ENCODE measurements around the gene XK. TPM values are rescaled to one million over a fixed set of nuclear protein-coding genes. Genes with fewer than 3 reads are reported as not detected.

Gene XK
- total and polyA plus RNA-seq, 2 donors (not counting 1 experiment from before 2014, with no cell fraction given): 0.15 to 0.30 TPM

- no peak for DNase-seq
- no peaks in the 10 kb centered on the region for H3K4me1 Mint-ChIP-seq
- Histone ChIP-seq H4K20me1 (ENCODE audit: control insufficient read depth, insufficient read depth, low read length, poor library complexity, severe bottlenecking) (no peaks in the 10 kb centered on the region), H3K36me3 (replicated peaks in 1 of 2; ENCODE audit: control extremely low read depth in 1 of 2, control insufficient read depth in 1 of 2, extremely low read depth in 1 of 2, insufficient read depth in 2 of 2, low read length in 1 of 2) (no peaks in the 10 kb centered on the region), H3K9ac (ENCODE audit: low read length) (no peak overlapping the region), H3K4me1 (ENCODE audit: control insufficient read depth in 2 of 2, insufficient read depth in 2 of 2, low read length in 2 of 2) (no peaks in the 10 kb centered on the region), H2AFZ (ENCODE audit: insufficient read depth, low read depth, low read length, poor library complexity, severe bottlenecking) (no peak overlapping the region), H3K27me3 (replicated peaks in 1 of 4; ENCODE audit: control extremely low read depth in 1 of 4, control insufficient read depth in 3 of 4, insufficient read depth in 4 of 4, low read length in 3 of 4) (no peaks in the 10 kb centered on the region), H3K4me3 (ENCODE audit: control extremely low read depth in 1 of 5, extremely low read depth in 1 of 5, insufficient read depth in 1 of 5, low read depth in 2 of 5, low read length in 4 of 5) (no peak overlapping the region), H3K79me2 (ENCODE audit: control insufficient read depth, insufficient read depth, low read length) (no peaks in the 10 kb centered on the region), H3K4me2 (replicated peaks; ENCODE audit: low read depth, low read length, poor library complexity, severe bottlenecking) (no peak overlapping the region), H3K9me3 (ENCODE audit: control extremely low read depth in 1 of 3, control insufficient read depth in 2 of 3, insufficient read depth in 1 of 3, low read length in 2 of 3) (no peaks in the 10 kb centered on the region), H3K27ac (ENCODE audit: low read length in 2 of 2) (no peak overlapping the region)
- intact Hi-C loops (cut with micrococcal nuclease): no loop called here
- ChIA-PET POLR2A (no interaction called here), CTCF (no interaction called here)
- TF ChIP-seq CTCF (IDR thresholded peaks at IDR 0.05) (no peak), EZH2 (IDR thresholded peaks at IDR 0.05; ENCODE audit: borderline replicate concordance, insufficient read depth, low read depth, low read length, poor library complexity, severe bottlenecking) (no peak)
- no peaks in the 10 kb centered on the region for H3K27me3 Mint-ChIP-seq
- no peaks in the 10 kb centered on the region for H3K9me3 Mint-ChIP-seq (ENCODE audit: insufficient read depth)
- ATAC-seq (ENCODE audit: low read depth): no peak
- no peak overlapping the region for H3K4me3 Mint-ChIP-seq
- H3K27ac Mint-ChIP-seq: no peak overlapping the region
Measured at GRCh38 chrX:37716602-37717001, 31.0 kb downstream of the XK start.

- TF ChIP-seq CTCF (IDR thresholded peaks at IDR 0.05): no peak
- TF ChIP-seq EZH2 (IDR thresholded peaks at IDR 0.05; ENCODE audit: borderline replicate concordance, insufficient read depth, low read depth, low read length, poor library complexity, severe bottlenecking): no peak
- intact Hi-C loops (cut with micrococcal nuclease): no loop called here
- no peaks in the 10 kb centered on the region for H3K4me1 Mint-ChIP-seq
- Histone ChIP-seq H3K4me1 (ENCODE audit: control insufficient read depth in 2 of 2, insufficient read depth in 2 of 2, low read length in 2 of 2) (no peaks in the 10 kb centered on the region), H3K27me3 (replicated peaks in 1 of 4; ENCODE audit: control extremely low read depth in 1 of 4, control insufficient read depth in 3 of 4, insufficient read depth in 4 of 4, low read length in 3 of 4) (peaks cover 0 to 3% (median 0%) of the 10 kb centered on the region in 4 experiments), H3K36me3 (replicated peaks in 1 of 2; ENCODE audit: control extremely low read depth in 1 of 2, control insufficient read depth in 1 of 2, extremely low read depth in 1 of 2, insufficient read depth in 2 of 2, low read length in 1 of 2) (no peaks in the 10 kb centered on the region), H3K79me2 (ENCODE audit: control insufficient read depth, insufficient read depth, low read length) (no peaks in the 10 kb centered on the region), H2AFZ (ENCODE audit: insufficient read depth, low read depth, low read length, poor library complexity, severe bottlenecking) (no peak overlapping the region), H4K20me1 (ENCODE audit: control insufficient read depth, insufficient read depth, low read length, poor library complexity, severe bottlenecking) (no peaks in the 10 kb centered on the region), H3K9me3 (ENCODE audit: control extremely low read depth in 1 of 3, control insufficient read depth in 2 of 3, insufficient read depth in 1 of 3, low read length in 2 of 3) (no peaks in the 10 kb centered on the region), H3K4me3 (ENCODE audit: control extremely low read depth in 1 of 5, extremely low read depth in 1 of 5, insufficient read depth in 1 of 5, low read depth in 2 of 5, low read length in 4 of 5) (no peak overlapping the region), H3K4me2 (replicated peaks; ENCODE audit: low read depth, low read length, poor library complexity, severe bottlenecking) (no peak overlapping the region), H3K9ac (ENCODE audit: low read length) (no peak overlapping the region), H3K27ac (ENCODE audit: low read length in 2 of 2) (no peak overlapping the region)
- ChIA-PET CTCF (no interaction called here), POLR2A (no interaction called here)
- H3K27ac Mint-ChIP-seq: no peak overlapping the region
- H3K27me3 Mint-ChIP-seq: no peaks in the 10 kb centered on the region
- no peaks in the 10 kb centered on the region for H3K9me3 Mint-ChIP-seq (ENCODE audit: insufficient read depth)
- no CpG with 5 or more reads among the region's 1 CpG for WGBS (ENCODE audit: insufficient coverage)
- H3K4me3 Mint-ChIP-seq: no peak overlapping the region
- DNase-seq (no peak), ATAC-seq (ENCODE audit: low read depth) (no peak)
Measured at GRCh38 chrX:37717708-37718107, 32.1 kb downstream of the XK start.
